HCT116 (cell line): Measurements from ENCODE around the gene WIPI1. TPM values are rescaled to one million over a fixed set of nuclear protein-coding genes. Genes with fewer than 3 reads are reported as not detected.

Experiments
- ATAC-seq: fragments of 200-7000 bp; cut with Tn5 transposase; 2 replicates; pipeline ENCODE4 v1.9.1; 2020; ENCODE audit warnings: mild to moderate bottlenecking, moderate library complexity
- BruUV-seq: library from RNA; stranded (reverse); fragments of 400-500 nt; replicated peaks from 2 replicates; lab custom pipeline; 2021; lab: Mats Ljungman, UMichigan
- CTCF ChIA-PET: fragments of 300-600 bp; sonication (Branson Sonifier 250); formaldehyde crosslinking; loops from one replicate; lab custom pipeline; 2021; ENCODE audit warnings: antibody characterized with exemption; lab: Charles Lee
- POLR2A ChIA-PET: fragments of 300-600, 350-600 bp; sonication (Branson Sonifier 250); formaldehyde crosslinking; loops from one replicate; lab custom pipeline; 2021; ENCODE audit warnings: antibody characterized with exemption; lab: Charles Lee
- RAD21 ChIA-PET, 2 experiments: fragments of 300-600 bp; sonication (Branson Sonifier 250); formaldehyde crosslinking; loops; one replicate each; lab custom pipeline; 2023; ENCODE audit warnings: low total read pairs in 2 of 2; ENCODE audit not compliant: uncharacterized antibody in 2 of 2, unreplicated experiment in 2 of 2, low non-redundant PET in 1 of 2; lab: Charles Lee
- DNase-seq: peaks from one replicate; pipeline ENCODE4 v3.0.0-alpha.2; 2010; ENCODE audit warnings: low read depth, low spot score
- H2AFZ ChIP-seq: fragments of 200-600 bp; shearing (Covaris generic), sonication (generic); 2 replicates; pipeline ENCODE4 v1.6.1; 2017; ENCODE audit warnings: low read depth, mixed run types, mixed read lengths, antibody characterized with exemption, low read length; ENCODE audit not compliant: poor library complexity, severe bottlenecking
- H3K27ac ChIP-seq: 2 replicates; pipeline ENCODE4 v1.5.1; 2012; ENCODE audit warnings: low read depth, low read length
- H3K27me3 ChIP-seq: fragments of 200-600 bp; sonication (generic); 2 replicates; pipeline ENCODE4 v1.6.1; 2016; ENCODE audit warnings: mixed run types, low read length, mixed read lengths; ENCODE audit not compliant: insufficient read depth
- H3K36me3 ChIP-seq, 2 experiments: fragments of 200-500 bp in 1 of 2; fragments of 200-600 bp in 1 of 2; sonication (Bioruptor generic) in 1 of 2; sonication (generic) in 1 of 2; 2 replicates each; pipeline versions ENCODE4 v1.5.1 to v1.6.1; 2014 to 2016; ENCODE audit warnings: low read length in 2 of 2, inconsistent platforms in 1 of 2, mixed read lengths in 1 of 2, mixed run types in 1 of 2; ENCODE audit not compliant: insufficient read depth in 2 of 2, control insufficient read depth in 1 of 2
- H3K4me1 ChIP-seq, 2 experiments: fragments of 200-600 bp in 1 of 2; sonication (generic) in 1 of 2; 2 replicates each; pipeline versions ENCODE4 v1.5.1 to v1.6.1; 2012 to 2017; ENCODE audit warnings: low read length in 2 of 2, inconsistent platforms in 1 of 2, mild to moderate bottlenecking in 1 of 2, mixed read lengths in 1 of 2, mixed run types in 1 of 2, moderate library complexity in 1 of 2; ENCODE audit not compliant: insufficient read depth in 2 of 2, control insufficient read depth in 1 of 2
- H3K4me2 ChIP-seq: fragments of 200-600 bp; sonication (generic); 2 replicates; pipeline ENCODE4 v1.6.1; 2017; ENCODE audit warnings: mixed run types, low read length, mixed read lengths
- H3K4me3 ChIP-seq, 2 experiments: fragments of 200-600 bp in 1 of 2; sonication (generic) in 1 of 2; replicated peaks in 1 of 2; 2 replicates each; pipeline ENCODE4 v1.5.1; 2011 to 2016; ENCODE audit warnings: low read length in 2 of 2, control low read depth in 1 of 2, low read depth in 1 of 2, mild to moderate bottlenecking in 1 of 2, mixed read lengths in 1 of 2, mixed run types in 1 of 2
- H3K79me2 ChIP-seq: fragments of 200-600 bp; sonication (generic); 2 replicates; pipeline ENCODE4 v1.6.1; 2017; ENCODE audit warnings: mild to moderate bottlenecking, mixed run types, low read length, moderate library complexity, mixed read lengths; ENCODE audit not compliant: insufficient read depth
- H3K9ac ChIP-seq: fragments of 200-600 bp; sonication (generic); 2 replicates; pipeline ENCODE4 v1.6.1; 2016; ENCODE audit warnings: low read length, mixed read lengths
- H3K9me2 ChIP-seq: fragments of 200-600 bp; sonication (generic), shearing (Covaris generic); 2 replicates; pipeline ENCODE4 v1.6.1; 2017; ENCODE audit warnings: mixed run types, mild to moderate bottlenecking, moderate library complexity; ENCODE audit not compliant: insufficient read depth
- H3K9me3 ChIP-seq, 2 experiments: fragments of 200-500 bp in 1 of 2; fragments of 200-600 bp in 1 of 2; sonication (Bioruptor generic) in 1 of 2; sonication (generic) in 1 of 2; 2 replicates each; pipeline ENCODE4 v1.6.1; 2014 to 2017; ENCODE audit warnings: low read length in 2 of 2, mixed read lengths in 2 of 2, inconsistent platforms in 1 of 2, low read depth in 1 of 2, mild to moderate bottlenecking in 1 of 2, mixed run types in 1 of 2, moderate library complexity in 1 of 2; ENCODE audit not compliant: control insufficient read depth in 1 of 2, insufficient read depth in 1 of 2
- H4K20me1 ChIP-seq: fragments of 200-600 bp; sonication (generic), shearing (Covaris generic); 2 replicates; pipeline ENCODE4 v1.6.1; 2017; ENCODE audit warnings: mixed run types, mild to moderate bottlenecking, moderate library complexity; ENCODE audit not compliant: insufficient read depth
- ATF3 ChIP-seq: IDR thresholded peaks from 2 replicates; pipeline ENCODE4 v1.6.1; 2012
- CBX3 ChIP-seq: IDR thresholded peaks from 2 replicates; pipeline ENCODE4 v1.6.1; 2012; ENCODE audit warnings: low read depth
- EGR1 ChIP-seq: IDR thresholded peaks from 2 replicates; pipeline ENCODE4 v1.6.1; 2012; ENCODE audit warnings: low read depth
- ELF1 ChIP-seq: IDR thresholded peaks from 2 replicates; pipeline ENCODE4 v1.6.1; 2012; ENCODE audit warnings: low read depth, borderline replicate concordance
- JUND ChIP-seq: IDR thresholded peaks from 2 replicates; pipeline ENCODE4 v1.6.1; 2012
- POLR2A ChIP-seq: IDR thresholded peaks from 2 replicates; pipeline ENCODE4 v1.7.0; 2011; ENCODE audit warnings: borderline replicate concordance; ENCODE audit not compliant: insufficient read depth, insufficient read length; ENCODE audit errors: extremely low read depth
- POLR2AphosphoS5 ChIP-seq: IDR thresholded peaks from 2 replicates; pipeline ENCODE4 v1.6.1; 2011; ENCODE audit warnings: mild to moderate bottlenecking, low read depth, low read length, moderate library complexity
- REST ChIP-seq: IDR thresholded peaks from 2 replicates; pipeline ENCODE4 v1.6.1; 2012; ENCODE audit warnings: low read depth
- SIN3A ChIP-seq: IDR thresholded peaks from 2 replicates; pipeline ENCODE4 v1.6.1; 2012; ENCODE audit warnings: low read depth
- TCF7L2 ChIP-seq: IDR thresholded peaks from 2 replicates; pipeline ENCODE4 v1.7.0; 2011; ENCODE audit warnings: borderline replicate concordance, inconsistent platforms; ENCODE audit not compliant: insufficient read depth, insufficient read length; ENCODE audit errors: extremely low read depth
- YY1 ChIP-seq: IDR thresholded peaks from 2 replicates; pipeline ENCODE4 v1.6.1; 2011; ENCODE audit warnings: low read length, low read depth, moderate library complexity, mild to moderate bottlenecking; ENCODE audit not compliant: insufficient replicate concordance; ENCODE audit errors: extremely low read depth
- ZFX ChIP-seq: fragments of 450-650 bp; IDR thresholded peaks from 2 replicates; pipeline ENCODE4 v1.6.1; 2017
- ZNF274 ChIP-seq: fragments of 200-500 bp; sonication (Bioruptor generic); IDR thresholded peaks from 2 replicates; pipeline ENCODE4 v1.6.1; 2014; ENCODE audit warnings: mild to moderate bottlenecking, low read depth, low read length, inconsistent platforms
- intact Hi-C: fragments of 100-400 bp; cut with micrococcal nuclease; formaldehyde crosslinking; loops from 2 replicates; pipeline ENCODE4 v1.10.0; 2022
- total RNA-seq: library from RNA; stranded (reverse); gene quantifications from one replicate; pipeline ENCODE4 v1.2.1, GENCODE V29; 2021; ENCODE audit not compliant: unreplicated experiment

WIPI1 gene
- total RNA-seq, 1 experiment from 2014 or later = 21.5 TPM

- no peaks in the 10 kb centered on the region for H3K79me2 ChIP-seq
- no peak overlapping the region for H2AFZ ChIP-seq
- H3K27me3 ChIP-seq = no peaks in the 10 kb centered on the region
- intact Hi-C loops = loop anchor here (2.0 kb wide), 1 partner anchor 75 kb away; no protein-coding TSS in a partner anchor
- DNase-seq (no peak), ATAC-seq (no peak)
- RAD21 ChIA-PET = no interaction called here
- peaks cover 18 to 33% of the 10 kb centered on the region in 2 experiments for H3K4me1 ChIP-seq
- no TSS peak for BruUV-seq
- H3K9ac ChIP-seq = peak overlapping the region; percentile 62
- peak overlapping the region; percentile 84 for H3K4me2 ChIP-seq
- no peaks in the 10 kb centered on the region for H3K9me2 ChIP-seq
- CTCF ChIA-PET = interaction anchor here (1.1 to 3.9 kb wide), 4 partner anchors 10 to 193 kb away, joined by 3 to 24 read pairs (median 3); no protein-coding TSS in a partner anchor
- no peaks in the 10 kb centered on the region for H4K20me1 ChIP-seq
- peak overlapping the region; percentile 63 to 67 for H3K4me3 ChIP-seq
- no peaks in the 10 kb centered on the region for H3K36me3 ChIP-seq
- TF ChIP-seq JUND (0 out of 2 replicates have a peak, but pooled peaks have one; percentile 6), TCF7L2 (no peak)
- POLR2A ChIA-PET = interaction anchor here (0.6 kb wide), 1 partner anchor 190 kb away, joined by 3 read pairs; no protein-coding TSS in a partner anchor
- H3K9me3 ChIP-seq = no peaks in the 10 kb centered on the region
- peak overlapping the region; percentile 13 for H3K27ac ChIP-seq
Measured at GRCh38 chr17:68455901-68456338, 1.4 kb downstream of the WIPI1 start.

- no peaks in the 10 kb centered on the region for H3K36me3 ChIP-seq
- ChIA-PET CTCF (interaction anchor here (1.4 kb wide), 1 partner anchor 8 kb away, joined by 4 read pairs; no protein-coding TSS in a partner anchor), POLR2A (no interaction called here), RAD21 (no interaction called here)
- DNase-seq (no peak), ATAC-seq (no peak)
- no peaks in the 10 kb centered on the region for H3K9me3 ChIP-seq
- H3K4me2 ChIP-seq = no peak overlapping the region
- peaks cover 12 to 25% of the 10 kb centered on the region in 2 experiments for H3K4me1 ChIP-seq
- no peak overlapping the region for H3K9ac ChIP-seq
- no peaks in the 10 kb centered on the region for H3K79me2 ChIP-seq
- intact Hi-C loops = no loop called here
- H3K4me3 ChIP-seq = no peak overlapping the region
- no peaks in the 10 kb centered on the region for H4K20me1 ChIP-seq
- H2AFZ ChIP-seq = no peak overlapping the region
- no peak overlapping the region for H3K27ac ChIP-seq
- no TSS peak for BruUV-seq
- H3K27me3 ChIP-seq = no peaks in the 10 kb centered on the region
- H3K9me2 ChIP-seq = no peaks in the 10 kb centered on the region
- TF ChIP-seq EGR1 (no peak), ELF1 (no peak), REST (no peak), TCF7L2 (no peak), ZFX (no peak), ATF3 (no peak), CBX3 (no peak), YY1 (no peak), ZNF274 (no peak), SIN3A (no peak), POLR2AphosphoS5 (no peak), POLR2A (no peak)
Measured at GRCh38 chr17:68453991-68454665, 3.2 kb downstream of the WIPI1 start.
